SKM-1 (cell line): Measurements from ENCODE around the gene CLMN.

Experiments used
- DNase-seq: peaks from one replicate; lab custom pipeline; 2025; ENCODE audit not compliant: unreplicated experiment; lab: John Stamatoyannopoulos, UW

CLMN gene

DNA sequence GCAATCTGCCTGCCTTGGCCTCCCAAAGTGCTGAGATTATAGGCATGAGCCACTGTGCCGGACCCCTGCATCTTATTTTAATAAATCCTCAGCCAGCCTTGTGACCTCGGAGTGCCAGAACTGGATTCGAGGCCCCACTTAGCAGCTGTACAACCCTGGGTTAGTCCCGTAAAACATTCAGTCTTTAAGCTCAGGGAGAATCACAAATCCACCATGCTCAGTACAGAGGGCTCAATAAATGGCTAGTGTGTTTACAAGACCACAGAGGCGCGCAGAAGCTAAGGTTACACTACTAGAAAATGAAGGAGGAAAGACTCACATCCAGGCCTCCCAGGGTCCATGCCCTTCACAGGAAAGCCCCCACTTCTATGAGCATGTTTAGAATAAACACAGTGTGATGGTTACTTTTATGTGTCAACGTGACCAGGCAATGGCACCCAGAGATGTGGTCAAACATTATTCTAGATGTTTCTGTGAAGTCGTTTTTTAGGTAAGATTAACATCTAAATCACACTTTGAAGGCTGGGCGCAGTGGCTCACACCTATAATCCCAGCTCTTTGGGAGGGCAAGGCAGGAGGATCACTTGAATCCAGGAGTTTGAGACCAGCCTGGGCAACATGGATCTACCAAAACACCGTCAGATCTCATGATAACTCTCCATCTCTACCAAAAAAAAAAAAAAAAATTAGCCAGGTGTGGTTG lies 55.3 kb downstream of the CLMN start:
- no peak for DNase-seq

DNA sequence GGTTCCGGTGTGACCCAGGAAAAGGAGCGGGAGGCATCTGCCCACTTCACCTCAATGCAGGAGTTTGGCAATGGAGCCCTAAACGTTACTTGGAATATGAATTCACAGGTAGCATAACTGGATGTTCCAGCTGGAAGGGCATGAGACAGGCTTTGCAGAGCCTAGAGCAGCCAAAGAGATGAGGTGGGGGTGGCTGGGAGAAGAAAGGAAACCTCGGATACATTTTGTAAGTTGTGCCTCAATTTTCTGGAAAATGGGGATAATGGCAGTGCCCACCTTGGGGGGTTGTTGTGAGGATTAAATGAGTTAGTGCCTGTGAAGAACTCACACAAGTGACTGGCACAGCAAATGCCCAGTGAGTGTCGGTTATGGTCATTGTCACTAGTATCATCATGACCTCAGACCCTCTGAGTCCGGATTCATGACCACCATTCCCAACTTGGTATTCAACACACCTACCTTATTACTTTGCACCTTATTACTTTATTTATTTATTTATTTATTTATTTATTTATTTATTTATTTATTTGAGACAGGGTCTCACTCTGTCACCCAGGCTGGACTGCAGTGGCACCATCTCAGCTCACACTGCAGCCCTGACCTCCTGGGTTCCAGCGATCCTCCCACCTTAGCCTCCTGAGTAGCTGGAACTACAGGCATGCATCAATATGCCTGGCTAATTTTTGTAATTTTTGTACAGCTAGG lies 56.0 kb downstream of the CLMN start:
- DNase-seq = no peak

- DNase-seq = no peak
Observed at GRCh38 chr14:95262511-95262891, 57.2 kb downstream of the CLMN start.

DNA sequence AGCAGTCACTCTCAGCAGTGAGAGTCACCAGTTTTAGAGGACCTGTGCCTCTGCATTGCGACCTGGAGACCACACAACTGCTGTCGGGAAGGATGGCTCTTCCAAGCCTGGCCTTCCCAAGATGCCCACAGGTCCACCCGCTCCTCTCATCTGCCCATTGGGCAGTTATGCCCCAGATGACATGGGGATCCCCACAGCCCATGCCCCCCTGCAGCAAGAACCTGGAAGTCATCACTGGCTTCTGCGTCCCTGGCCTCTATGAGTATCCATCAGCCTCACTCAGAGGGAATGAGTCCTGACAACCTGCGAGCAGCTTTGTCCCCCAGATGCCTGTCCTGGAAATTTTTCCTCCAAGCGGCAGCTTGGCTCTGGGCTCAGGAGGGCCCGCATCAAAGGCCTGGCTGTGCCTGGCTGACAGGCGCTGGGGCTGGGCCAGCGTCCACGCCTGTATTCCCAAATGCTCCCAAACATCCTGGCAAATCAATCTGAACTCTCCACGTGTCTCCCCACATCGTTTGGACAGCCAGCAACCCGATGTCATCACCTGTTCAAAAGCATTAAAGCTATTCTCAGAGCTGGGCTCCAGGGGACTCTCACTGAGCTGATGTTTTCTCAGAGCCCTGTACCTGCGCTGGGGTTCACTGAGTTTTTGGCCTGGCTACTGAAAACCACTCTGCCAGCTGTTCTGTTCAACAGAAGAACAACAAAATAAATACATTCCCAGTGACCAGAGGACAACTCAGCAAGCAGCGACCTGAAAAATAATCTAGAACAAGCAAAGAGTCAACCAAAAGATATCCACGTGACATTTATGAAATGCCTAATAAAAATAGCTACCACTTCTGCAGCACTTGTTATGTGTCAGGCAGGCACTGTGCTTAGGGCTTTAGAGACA lies 57.8 kb downstream of the CLMN start:
- no peak for DNase-seq

DNA sequence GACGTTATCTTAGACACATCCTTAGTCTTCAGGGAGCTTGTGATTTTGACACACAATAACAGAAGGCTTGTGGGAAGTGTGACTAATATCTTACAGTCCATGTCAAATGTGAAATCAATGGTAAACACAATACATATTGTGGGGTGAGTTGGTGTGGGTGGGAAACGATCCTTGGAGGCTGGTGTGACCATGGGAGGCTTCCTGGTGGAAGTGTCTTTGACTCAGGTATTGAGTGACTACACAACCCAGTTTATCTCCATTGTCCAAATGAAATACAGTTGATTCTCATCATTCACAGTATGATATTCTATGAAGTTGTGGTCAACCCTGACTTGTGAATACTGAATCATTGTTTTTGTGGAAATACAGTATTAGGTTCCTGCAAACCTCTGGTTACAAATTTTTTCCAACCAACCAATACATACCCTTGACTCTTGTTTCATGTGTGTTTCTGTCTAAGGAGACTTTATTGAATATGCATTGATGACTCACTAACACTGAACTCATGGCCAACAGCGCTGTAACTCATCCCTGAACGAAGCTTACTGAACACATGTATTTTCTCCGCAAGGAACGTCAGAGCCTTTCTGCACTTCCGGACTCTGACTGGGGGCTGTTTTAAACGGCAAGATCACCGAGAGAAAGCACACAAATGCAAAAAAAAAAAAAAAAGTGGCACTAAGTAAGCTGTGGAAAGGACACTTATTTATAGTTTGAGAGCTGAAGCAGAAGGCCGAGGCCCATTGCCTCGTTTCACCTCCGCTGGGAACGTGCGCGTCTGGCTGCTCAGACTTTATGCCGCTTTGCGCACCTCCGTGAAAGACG lies 59.0 kb downstream of the CLMN start:
- no peak for DNase-seq

- no peak for DNase-seq
Observed at GRCh38 chr14:95258754-95259593, 60.7 kb downstream of the CLMN start.

DNA sequence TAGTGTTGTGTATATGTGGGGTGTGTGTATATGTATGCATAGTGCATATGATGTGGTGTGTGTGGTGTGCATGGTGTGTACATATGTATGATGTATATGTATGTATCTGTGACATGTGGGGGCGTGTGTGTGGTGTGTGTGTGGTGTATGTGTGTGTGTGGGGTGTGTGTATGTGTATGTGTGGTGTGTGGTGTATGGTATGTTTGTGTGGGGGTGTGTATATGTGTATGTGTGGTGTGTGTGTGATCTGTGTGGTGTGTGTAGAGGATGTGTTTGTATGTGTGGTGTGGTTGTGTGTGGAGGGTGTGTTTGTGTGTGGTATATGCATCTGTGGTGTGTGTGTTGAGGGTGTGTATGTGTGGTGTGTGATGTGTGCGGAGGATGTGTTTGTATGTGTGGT lies 61.6 kb downstream of the CLMN start:
- DNase-seq = no peak

DNA sequence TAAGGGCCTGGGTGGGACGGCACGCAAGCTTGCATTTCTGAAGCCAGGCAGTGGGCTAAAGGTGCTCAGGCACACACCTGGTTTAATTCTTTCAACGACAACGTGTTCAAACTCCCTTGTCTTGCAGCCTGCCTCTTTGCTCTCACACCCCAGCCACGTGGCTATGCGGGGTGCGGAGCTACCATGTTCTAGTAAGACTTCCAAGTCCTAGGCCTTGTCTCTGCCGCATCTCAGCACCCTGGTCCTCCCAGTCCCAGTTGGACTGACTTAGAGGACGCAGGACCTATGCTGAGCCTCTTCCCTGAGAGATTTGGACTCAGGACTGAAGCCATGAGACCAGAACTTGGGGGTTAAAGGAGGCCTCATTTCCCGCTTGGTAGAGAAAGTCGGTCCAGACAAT lies 62.2 kb downstream of the CLMN start:
- DNase-seq = no peak

DNA sequence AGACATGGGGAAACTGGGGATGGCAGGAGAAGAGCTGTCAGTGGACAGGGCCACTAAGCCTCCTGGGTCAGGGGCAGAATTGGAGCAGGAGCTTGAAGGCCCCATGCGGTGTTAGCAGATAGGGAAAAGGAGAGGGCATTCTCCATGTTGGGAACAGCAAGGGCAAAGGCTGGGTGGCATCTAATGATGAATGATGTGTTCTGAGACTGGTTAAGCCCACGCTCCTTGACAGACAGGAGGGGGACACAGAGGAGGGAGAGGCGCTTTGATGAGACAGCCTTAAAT lies 63.0 kb downstream of the CLMN start:
- no peak for DNase-seq

DNA sequence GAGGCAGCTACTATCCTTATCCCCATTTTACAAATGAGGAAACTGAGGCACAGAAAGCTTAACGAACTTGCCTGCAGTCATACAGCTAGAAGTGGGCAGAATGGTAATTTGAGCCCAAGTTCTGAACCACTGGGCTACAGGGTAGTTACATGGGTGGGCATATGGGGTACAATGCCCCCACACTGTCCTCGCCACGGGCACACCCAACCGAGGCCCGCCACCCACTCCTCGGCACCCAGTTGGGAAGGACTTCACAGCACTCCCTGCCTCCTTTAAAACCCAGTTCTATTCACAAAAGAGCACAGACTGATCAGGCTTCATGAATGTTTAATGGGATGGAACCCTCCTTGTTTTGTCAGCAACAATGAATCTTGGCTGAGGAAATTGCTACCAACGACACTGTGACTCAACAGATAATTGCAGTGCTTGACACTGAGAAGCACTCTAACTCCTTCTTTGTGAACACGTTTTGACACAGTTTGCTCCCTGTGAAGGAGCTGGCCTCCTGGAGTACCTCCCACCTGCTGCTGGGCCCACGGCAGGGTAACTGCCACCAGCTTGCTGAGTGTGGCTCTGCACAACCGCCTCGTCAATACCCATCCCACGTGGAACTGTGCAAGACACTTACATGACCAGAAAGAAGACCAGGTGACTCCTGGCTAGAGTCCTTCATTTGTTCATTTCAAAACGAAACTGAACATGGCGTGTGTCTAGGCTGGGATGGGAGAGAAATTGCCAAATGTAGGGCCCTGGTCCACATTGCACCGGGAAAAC lies 63.5 kb downstream of the CLMN start:
- DNase-seq = no peak

DNA sequence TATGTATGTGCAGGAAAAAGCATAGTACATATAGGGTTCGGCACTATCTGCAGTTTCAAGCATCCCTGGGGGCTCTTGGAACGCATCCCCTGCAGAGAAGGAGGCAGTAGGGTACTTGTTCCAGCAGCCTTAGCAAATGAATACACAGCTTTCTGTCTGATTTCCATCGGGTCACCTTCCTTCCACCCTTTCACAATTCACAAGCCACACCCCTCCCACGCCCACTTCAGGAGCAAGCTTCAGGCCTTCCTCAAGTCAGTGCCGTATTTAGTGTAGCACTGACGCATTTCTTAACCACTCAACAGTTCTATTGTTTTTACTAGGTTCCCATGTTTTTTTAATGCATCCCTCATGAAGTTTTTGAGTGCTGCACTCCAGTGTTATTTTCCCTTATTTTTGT lies 64.2 kb downstream of the CLMN start:
- peak; percentile 19 for DNase-seq

DNA sequence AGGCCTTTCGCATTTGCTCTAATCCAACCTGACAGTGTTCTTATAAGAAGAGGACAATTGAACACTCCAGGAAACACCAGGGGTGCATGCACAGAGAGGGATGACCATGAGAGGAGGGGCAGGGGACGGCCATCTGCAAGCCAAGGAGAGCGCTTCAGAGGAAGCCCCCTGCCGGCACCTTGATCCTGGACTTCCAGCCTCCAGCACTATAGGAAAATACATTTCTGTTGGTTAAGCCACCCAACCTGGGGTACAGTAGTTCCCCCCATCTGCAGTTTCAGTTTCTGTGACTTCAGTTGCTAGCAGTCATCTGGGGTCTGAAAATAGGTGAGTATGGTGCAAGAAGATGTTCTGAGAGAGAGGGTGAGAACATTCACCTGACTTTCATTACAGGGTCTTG lies 64.7 kb downstream of the CLMN start:
- no peak for DNase-seq

- no peak for DNase-seq
Observed at GRCh38 chr14:95254288-95254687, 65.4 kb downstream of the CLMN start.

- DNase-seq = no peak
Observed at GRCh38 chr14:95253039-95253630, 66.6 kb downstream of the CLMN start.

DNA sequence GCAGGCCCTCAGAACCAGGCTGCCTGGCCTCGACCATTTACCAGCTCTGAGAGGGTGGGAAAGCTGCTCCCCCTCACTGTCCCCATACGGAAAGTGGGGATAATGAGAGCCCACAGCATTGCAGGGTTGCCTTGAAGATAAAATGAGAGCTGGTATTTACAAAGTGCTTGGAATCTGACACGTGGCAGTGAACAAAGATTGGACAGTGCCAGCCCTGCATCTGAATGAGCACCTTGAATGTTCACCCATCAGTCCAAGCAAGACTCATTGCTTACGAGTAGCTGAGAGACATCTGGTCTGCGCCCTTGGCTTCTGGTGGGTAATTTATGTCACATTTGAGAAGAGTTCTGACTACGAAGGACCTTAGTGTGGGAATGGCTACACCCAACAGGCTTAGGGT lies 67.5 kb downstream of the CLMN start:
- no peak for DNase-seq

- no peak for DNase-seq
Observed at GRCh38 chr14:95250936-95251335, 68.8 kb downstream of the CLMN start.

DNA sequence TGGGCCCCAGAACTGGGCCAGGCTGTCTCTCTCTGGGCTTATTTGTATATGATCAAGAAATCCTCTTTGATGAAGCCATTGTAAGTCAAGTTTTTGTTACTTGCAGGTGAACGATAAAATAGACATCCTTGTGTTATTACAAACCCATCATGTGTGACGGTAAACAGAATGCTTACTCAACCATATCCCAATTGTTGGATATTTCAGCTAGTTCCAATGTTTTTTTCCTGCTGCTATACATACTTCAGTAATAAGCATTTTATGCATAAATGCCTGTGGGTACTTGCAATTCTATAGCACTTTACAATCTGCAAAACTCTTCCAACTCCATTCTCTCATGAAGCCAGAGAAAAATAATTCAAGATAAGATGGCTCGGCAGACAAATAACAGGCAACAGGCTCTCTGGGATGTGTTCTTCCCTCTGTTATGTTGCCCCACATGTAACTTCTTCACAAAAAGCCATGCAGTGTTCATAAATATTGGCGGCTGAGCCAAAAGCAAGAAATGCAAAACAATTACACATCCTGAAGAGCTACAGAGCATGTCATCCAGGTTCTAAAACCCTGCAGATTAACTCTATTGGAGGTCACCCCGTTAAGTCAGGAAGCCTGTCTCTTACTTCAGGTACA lies 69.5 kb downstream of the CLMN start:
- no peak for DNase-seq

DNA sequence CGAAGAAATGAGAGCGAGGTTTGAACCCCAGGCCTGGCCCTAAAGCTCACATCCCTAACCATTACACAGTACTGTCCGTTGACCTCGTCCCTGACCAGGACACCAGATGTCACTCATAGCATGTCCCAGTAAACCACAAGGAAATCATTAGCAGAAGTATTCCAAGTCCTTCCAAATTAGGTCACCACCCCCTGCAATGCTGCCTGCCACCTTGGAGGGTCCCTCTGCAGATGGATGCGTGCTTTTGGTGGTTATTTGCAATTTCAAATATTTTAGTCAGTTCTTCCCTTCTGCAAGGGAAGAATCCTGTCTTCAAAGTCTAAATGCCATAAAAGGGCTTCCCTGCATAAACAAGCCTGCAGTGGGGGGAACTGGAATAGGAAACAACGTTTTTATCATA lies 71.3 kb downstream of the CLMN start:
- DNase-seq = no peak

DNA sequence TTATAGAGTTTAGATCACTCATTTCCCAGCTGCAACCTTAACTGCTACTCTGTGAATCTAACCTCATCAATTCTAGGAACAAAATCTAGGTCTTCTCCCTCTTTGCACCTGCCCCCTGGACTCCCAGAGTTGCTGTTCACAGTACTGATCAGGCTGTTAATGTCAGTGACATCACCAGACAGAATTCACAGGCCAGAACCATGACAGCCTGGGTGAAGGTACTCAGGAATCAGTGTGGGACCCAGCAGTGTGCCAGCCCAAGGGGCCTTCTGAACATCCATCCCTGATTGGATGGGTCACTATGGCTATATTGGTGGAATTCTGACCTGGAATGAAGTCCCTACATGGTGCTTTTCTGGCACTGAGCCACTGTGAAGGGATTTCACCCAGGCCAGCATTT lies 72.8 kb downstream of the CLMN start:
- no peak for DNase-seq
